Measurements from ENCODE around the gene CACNB2. TPM values are rescaled to one million over a fixed set of nuclear protein-coding genes. Genes with fewer than 3 reads are reported as not detected.

The CACNB2 gene
- total and polyA plus RNA-seq, 3 donors (not counting 1 experiment from before 2014, with no cell fraction given): under 0.01 TPM; not detected in 2

Other genes starting within 250 kb of the CACNB2 start
- not detected for gene SLC39A12, start 188.5 kb upstream of the CACNB2 start, total RNA-seq
- not detected for gene SLC39A12, start 188.5 kb upstream of the CACNB2 start, polyA plus RNA-seq